Measurements from ENCODE around the gene PRRG4.

DNA sequence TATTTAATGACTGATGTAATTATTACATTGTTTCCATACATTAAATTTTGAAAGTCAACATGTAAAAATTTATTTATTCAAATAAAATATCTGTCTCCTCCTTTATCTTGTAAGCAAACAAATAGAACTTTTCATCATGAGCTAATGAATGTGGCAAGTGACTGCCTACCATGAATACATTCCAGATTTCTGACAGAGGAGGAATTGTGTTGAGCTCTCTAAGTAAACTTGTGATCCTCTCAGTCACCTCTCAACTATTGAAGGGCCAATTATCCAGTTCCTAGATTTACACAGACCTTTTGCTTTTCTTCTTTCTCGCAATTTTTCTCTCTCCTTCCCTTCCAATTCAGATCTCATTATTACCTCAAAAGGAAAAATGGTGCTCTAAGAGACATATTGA lies 21.5 kb downstream of the PRRG4 start:
- TF ChIP-seq, protein P1, sequence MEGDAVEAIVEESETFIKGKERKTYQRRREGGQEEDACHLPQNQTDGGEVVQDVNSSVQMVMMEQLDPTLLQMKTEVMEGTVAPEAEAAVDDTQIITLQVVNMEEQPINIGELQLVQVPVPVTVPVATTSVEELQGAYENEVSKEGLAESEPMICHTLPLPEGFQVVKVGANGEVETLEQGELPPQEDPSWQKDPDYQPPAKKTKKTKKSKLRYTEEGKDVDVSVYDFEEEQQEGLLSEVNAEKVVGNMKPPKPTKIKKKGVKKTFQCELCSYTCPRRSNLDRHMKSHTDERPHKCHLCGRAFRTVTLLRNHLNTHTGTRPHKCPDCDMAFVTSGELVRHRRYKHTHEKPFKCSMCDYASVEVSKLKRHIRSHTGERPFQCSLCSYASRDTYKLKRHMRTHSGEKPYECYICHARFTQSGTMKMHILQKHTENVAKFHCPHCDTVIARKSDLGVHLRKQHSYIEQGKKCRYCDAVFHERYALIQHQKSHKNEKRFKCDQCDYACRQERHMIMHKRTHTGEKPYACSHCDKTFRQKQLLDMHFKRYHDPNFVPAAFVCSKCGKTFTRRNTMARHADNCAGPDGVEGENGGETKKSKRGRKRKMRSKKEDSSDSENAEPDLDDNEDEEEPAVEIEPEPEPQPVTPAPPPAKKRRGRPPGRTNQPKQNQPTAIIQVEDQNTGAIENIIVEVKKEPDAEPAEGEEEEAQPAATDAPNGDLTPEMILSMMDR (conservative IDR thresholded peaks at IDR 0.05; ENCODE audit: low read length): no peak
- no peak for TF ChIP-seq EZH2phosphoT487 (IDR thresholded peaks at IDR 0.05; ENCODE audit: borderline replicate concordance)
